GF-D8 (cell line): ENCODE data around the gene LTBP1.

Experiments
- DNase-seq: peaks from one replicate; lab custom pipeline; 2025; lab: John Stamatoyannopoulos, UW

The LTBP1 gene

GRCh38 chr2:33118651-33119050 is 171.9 kb downstream of the LTBP1 start:
- no peak for DNase-seq

DNA sequence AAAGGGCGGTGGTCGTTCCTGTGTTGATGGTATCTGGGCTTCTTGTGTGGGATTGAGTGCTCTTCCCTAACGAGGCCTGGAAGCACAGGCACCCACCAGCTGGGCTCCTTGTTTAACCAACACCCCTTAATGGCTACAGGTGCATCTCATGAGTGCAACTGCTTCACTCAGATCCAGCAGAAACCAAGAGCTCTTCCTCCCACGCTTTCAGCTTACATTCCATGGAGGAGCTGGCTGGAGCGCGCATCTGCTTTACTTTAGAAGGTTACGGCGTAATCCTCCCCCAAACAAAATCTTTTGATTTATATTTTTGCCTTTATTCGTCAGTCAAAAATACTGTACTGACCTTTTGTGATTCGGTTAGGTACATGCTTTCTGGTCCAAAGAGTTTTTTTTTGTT is 174.7 kb downstream of the LTBP1 start:
- no peak for DNase-seq

GRCh38 chr2:33121925-33122324 is 175.2 kb downstream of the LTBP1 start:
- no peak for DNase-seq

DNA sequence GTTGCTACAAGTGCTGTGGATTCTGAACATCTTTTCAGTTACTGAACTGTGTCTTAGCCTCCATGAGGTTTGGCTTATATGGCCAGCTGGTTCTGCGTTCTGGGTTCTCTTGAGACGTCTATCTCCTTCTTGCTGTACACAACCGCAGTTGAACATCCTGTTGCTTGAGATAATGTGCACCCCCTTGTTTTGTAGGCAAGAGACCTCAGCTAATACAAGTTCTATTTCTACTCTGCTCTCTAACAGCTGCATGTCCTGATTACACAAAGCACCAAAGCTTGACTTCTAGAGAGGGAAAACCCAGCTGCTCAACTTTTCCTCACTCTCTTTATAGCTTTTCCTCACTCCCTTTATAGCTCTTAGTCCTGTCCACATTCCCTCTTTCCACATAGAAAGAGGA is 176.0 kb downstream of the LTBP1 start:
- no peak for DNase-seq

DNA sequence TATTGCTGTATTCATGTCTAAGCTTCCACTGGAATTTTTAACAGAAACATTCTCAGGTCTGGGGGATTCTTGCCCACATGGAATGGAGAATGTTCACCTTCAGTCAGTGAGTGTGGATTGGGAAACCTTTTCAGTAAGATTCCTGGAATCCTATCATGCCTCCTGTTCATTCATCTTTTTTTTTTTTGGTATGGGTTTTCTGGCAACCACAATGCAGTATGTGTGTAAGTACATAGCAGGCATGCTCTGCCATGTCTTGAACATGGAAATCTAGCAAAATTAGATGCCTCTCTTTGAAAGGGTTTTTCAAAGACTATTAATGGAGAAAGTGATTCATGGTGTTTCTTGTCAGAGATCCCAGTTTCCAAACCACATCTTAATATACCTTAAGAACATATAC is 176.5 kb downstream of the LTBP1 start:
- DNase-seq, result no peak

GRCh38 chr2:33126552-33126951 is 179.8 kb downstream of the LTBP1 start:
- DNase-seq, result no peak

DNA sequence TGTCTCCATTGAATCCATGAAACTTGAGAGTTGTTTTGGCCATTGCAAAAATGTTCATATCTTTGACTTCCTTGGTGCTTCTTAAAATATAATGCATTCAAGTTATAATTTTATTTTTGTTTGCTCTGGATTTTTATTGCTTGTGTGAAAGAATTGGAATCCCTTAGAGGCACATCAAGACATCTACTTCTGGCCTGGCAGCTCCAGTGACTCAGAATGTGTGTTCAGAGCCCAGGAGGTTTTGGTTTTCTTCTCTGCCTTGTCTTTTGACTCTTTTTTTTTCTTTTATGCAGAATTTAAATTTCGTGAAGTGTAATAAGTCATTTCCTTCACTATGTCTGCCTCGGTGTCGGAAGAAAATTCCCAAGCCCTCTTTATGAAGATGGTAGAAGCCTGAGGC is 180.2 kb downstream of the LTBP1 start:
- no peak for DNase-seq

DNA sequence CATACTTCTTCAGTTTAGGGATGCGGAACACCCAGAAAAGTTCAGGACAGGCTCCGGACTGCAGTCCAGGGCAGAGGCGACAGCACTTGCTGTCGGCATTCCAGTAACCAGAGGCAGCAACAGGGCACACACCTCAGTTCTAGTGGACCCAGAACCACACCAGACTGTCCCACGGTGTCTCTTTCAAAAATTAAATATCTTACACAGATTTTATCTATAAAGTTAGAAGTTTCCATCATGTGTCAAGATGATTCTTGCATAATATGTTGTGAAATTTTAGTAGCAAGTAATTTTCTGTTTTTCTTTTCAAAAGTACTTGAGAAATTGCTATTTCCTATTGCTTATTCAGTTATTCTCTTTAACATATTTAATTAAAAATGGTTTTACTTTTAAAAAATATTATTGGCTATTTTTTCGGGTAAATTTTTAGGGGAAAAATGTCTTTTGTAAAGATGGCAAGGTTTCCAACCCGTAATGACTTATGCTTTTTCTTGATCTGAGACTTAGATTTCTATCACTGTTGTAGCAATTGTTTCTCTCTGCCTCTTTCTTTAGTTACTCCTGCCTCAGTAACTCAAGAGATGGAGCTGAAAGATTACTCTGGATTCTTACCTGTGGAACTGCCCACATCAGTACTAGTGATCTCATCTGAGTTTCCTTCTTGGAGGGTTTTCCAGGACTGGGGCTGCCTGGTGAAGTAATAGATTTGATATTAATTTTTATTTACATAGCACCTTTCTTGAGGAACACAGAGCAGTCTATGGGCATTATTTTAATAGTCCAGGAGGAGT is 182.7 kb downstream of the LTBP1 start:
- no peak for DNase-seq

DNA sequence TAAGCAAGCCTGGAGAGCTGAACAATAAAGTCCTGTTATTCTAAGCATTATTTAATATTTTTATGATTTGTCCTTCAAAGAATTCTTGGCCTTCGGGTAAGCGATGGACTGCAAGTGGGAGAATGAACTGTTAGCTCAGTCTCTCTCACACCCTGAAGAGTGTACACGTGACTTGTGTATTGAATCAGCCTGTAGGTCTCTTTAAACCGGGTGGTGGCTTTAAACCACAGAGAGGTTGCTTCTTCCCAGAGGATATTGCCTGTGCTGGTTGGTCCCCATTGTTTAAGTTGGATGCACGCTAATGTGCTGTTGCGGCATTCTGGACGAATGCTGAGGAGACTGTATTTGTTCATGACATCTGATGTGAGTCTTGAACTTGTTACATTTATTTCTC is 183.3 kb downstream of the LTBP1 start:
- no peak for DNase-seq

GRCh38 chr2:33130544-33130943 is 183.8 kb downstream of the LTBP1 start:
- DNase-seq, result no peak

DNA sequence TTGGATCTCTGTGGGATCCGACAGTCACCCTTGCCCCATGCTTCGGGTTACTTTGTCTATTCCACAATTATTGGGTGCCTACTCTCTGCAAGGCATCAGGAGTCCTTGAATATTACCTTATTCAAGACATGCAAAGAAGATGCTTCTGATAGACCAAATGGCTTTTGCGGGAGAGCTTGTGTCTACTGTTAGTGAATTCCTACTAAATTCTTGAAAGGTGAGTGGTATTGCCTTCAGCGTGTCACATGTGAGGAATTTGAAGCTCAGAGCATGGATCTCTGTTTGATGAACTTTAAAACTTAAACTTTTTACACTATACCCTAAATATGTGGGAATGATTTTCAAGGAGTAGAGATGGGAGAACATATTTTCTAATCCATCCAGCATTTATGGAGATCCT is 184.4 kb downstream of the LTBP1 start:
- DNase-seq, result no peak

- DNase-seq, result no peak
Observed at GRCh38 chr2:33131749-33132148, 185.0 kb downstream of the LTBP1 start.

DNA sequence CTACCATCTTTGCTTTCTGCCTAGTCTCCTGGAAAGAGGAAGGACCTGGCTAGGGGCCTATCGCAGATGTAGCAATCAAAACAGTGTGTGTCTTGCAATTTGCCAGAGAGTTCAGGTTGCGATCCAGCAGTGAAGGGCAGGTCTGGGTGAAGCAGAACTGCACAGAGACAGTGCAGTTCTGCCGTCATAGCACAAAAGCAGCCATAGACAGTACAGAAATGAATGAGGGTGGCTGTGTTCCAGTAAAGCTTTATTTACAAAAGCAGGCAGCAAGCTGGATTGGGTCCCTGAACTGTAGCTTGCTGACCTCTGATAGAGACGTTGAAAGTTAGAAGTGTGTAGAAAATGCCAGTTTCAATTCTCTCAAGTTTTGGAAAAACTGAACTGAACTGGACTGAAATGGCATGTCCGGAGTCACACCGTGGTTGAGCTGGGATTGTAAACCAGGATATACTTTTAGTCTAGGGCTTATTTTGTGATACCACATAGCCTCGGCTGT is 186.8 kb downstream of the LTBP1 start:
- DNase-seq, result no peak

DNA sequence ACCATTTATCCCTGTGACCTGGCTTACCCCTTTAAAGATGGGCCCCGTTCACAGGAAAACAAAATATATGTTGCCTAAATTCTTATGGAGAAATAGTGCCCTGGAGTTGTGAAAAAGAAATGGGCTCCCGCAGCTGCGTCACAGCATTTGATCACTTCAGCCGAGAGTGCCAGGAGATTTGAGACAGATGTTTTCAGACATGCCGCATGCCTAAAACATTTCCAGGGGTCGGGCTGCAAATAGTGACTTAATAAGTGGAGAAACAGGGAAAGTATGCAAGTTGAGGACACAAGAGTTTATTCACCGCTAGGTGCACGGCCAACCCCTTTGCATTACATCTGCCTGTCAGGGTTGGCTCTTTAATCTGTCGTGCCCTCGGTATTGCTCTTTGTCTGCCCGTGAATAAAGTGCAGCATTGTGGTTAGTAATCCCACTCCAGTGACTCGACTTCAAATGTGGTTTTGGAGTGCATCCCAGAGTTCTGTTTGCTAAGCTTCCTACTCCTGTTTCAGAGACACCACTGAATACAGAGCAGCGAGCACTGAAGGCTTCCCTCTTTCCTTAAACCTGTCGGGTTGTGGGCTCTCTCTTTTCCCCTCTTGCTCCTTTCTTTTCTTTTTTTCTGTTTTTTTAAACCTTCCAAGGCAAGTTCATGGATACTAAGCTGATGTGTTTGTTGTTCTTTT is 187.5 kb downstream of the LTBP1 start:
- no peak for DNase-seq

- DNase-seq, result no peak
Observed at GRCh38 chr2:33134791-33135560, 188.2 kb downstream of the LTBP1 start.

DNA sequence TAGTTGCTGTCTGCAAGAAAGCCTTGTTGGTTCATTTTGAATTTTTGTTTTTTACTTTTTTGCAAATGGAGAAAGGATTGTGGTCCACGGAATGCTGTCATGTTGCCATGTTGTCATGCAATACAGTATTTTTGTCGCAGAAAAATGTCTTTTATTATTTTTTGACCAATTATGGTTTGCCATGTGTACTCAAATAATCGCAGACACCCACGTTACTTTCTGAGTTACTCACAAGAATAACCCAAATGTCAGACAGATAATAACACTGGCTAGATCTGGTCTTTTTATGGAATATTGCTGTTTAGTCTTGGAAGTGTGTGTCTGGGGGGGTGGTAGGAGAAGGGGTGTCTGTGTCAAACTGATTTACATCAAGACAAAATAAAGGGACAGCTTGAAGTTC is 188.9 kb downstream of the LTBP1 start:
- DNase-seq, result no peak

- DNase-seq, result no peak
Observed at GRCh38 chr2:33136056-33136455, 189.3 kb downstream of the LTBP1 start.

GRCh38 chr2:33136566-33136965 is 189.8 kb downstream of the LTBP1 start:
- no peak for DNase-seq

GRCh38 chr2:33137331-33137730 is 190.6 kb downstream of the LTBP1 start:
- DNase-seq, result no peak

DNA sequence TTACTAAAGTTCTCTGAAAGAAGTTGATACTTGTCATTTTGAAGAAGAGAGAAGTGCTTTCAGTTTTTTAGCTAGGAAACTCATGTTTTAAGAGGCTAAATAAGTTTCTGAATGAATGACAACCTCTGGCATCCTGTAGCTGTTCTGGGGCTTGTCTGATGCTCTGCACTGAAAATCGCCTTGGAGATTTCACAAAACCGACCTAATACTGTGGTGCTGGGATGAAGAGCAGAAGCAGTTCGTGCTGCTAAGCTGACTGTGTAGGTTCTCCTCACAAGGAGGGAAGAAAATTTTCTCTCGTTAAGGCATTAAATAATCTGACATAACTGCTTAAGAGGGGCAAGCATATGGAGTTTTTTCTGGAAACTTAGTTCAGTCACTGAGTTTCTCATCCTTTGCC is 193.2 kb downstream of the LTBP1 start:
- DNase-seq, result no peak

DNA sequence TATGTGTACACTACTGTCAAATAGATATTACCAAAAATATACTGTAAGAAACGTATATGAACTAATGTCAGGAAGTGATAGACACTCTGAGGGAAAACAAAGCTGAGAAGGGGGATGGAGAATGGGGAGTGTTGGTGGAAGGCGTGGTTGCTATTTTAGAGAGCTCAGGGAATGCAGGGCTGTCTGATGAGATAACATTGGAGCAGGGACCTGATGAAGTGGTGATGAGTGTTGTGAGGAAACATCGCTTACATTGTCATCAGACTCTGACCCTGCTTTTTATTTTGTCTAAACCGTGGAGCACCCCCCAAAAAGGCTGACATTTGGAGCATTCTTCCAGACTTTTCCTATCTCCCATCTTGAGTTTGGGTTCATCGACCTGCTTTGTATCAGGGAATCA is 194.7 kb downstream of the LTBP1 start:
- no peak for DNase-seq

DNA sequence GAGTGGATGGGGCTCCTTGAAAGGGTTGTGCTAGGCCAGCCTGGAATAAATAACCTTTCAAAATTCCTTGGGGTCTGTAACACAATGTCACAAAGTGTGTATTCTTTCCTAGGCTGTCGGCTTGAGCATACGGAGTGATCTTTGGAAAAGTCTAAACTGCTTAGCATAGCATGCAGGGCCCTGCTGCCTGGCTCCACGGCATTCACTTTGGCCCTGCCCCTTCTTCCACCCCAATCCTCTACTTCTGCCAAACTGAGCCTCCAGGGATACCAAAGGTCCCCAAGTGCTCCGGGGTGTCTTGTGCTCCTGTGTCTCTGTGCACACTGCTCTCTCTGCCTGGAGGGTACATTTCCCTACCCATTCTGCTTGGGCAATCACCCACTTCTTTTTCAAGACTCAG is 196.1 kb downstream of the LTBP1 start:
- DNase-seq, result no peak

DNA sequence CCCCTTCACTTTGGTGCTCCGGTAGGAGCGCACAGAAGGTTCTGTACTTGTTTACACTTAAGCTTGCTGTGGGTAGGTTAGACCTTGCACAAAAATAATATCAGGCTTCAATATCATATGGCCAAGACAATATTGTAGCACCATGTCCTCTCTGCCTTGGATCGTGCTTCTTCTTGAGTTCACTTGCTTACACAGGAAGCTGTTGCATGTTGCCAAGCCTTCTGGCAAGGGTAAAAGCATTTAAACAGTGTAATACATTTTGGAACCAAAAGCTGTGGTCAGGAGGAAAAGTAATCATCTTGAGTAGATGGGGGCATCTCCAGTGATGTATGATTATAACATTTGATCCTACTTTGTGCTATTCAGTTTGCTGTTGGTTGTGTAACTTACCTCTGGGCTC is 197.5 kb downstream of the LTBP1 start:
- DNase-seq, result no peak
